ENCODE measurements around the gene ARHGEF7.

The ARHGEF7 gene

GRCh38 chr13:111283457-111283856 lies 168.3 kb downstream of the ARHGEF7 start:
- DNase-seq (ENCODE audit: extremely low read depth, low read depth) = no peak
- no peak for TF ChIP-seq CTCF (IDR thresholded peaks at IDR 0.05; ENCODE audit: low read depth, low read length)

- no peak for DNase-seq (ENCODE audit: extremely low read depth, low read depth)
- no peak for TF ChIP-seq CTCF (IDR thresholded peaks at IDR 0.05; ENCODE audit: low read depth, low read length)
Measured at GRCh38 chr13:111283991-111284390, 168.9 kb downstream of the ARHGEF7 start.

GRCh38 chr13:111284565-111284964 lies 169.5 kb downstream of the ARHGEF7 start:
- TF ChIP-seq CTCF (IDR thresholded peaks at IDR 0.05; ENCODE audit: low read depth, low read length) = no peak
- no peak for DNase-seq (ENCODE audit: extremely low read depth, low read depth)

GRCh38 chr13:111286162-111286561 lies 171.1 kb downstream of the ARHGEF7 start:
- TF ChIP-seq CTCF (IDR thresholded peaks at IDR 0.05; ENCODE audit: low read depth, low read length) = no peak
- no peak for DNase-seq (ENCODE audit: extremely low read depth, low read depth)

GRCh38 chr13:111286749-111287148 lies 171.6 kb downstream of the ARHGEF7 start:
- no peak for TF ChIP-seq CTCF (IDR thresholded peaks at IDR 0.05; ENCODE audit: low read depth, low read length)
- no peak for DNase-seq (ENCODE audit: extremely low read depth, low read depth)

GRCh38 chr13:111287201-111287600 lies 172.1 kb downstream of the ARHGEF7 start:
- no peak for DNase-seq (ENCODE audit: extremely low read depth, low read depth)
- TF ChIP-seq CTCF (IDR thresholded peaks at IDR 0.05; ENCODE audit: low read depth, low read length) = no peak

- no peak for DNase-seq (ENCODE audit: extremely low read depth, low read depth)
- no peak for TF ChIP-seq CTCF (IDR thresholded peaks at IDR 0.05; ENCODE audit: low read depth, low read length)
Measured at GRCh38 chr13:111288276-111288675, 173.2 kb downstream of the ARHGEF7 start.

Data from AG09319 (cell line).